ENCODE results near the gene GABRG3. TPM values are rescaled to one million over a fixed set of nuclear protein-coding genes. Genes with fewer than 3 reads are reported as not detected.

Gene GABRG3
- total and polyA plus RNA-seq, 9 of the 15 experiments (the other 6 are each of a cell fraction or from before 2014, with no cell fraction given): 4.0 to 15.1 (median 11.2) TPM

- no peak for TF ChIP-seq ATF3 (IDR thresholded peaks at IDR 0.05)
- TF ChIP-seq ATF3 (CRISPR knock-in tag; conservative IDR thresholded peaks at IDR 0.05): no peak
- no peak for TF ChIP-seq NCOA2 (IDR thresholded peaks at IDR 0.05; ENCODE audit: partially characterized antibody in 2 of 2)
- no peak for TF ChIP-seq FOXJ3 (CRISPR knock-in tag; IDR thresholded peaks at IDR 0.05)
- no peak for TF ChIP-seq SRSF1 (IDR thresholded peaks at IDR 0.05; ENCODE audit: low read depth, low read length)
- TF ChIP-seq ZBTB5 (IDR thresholded peaks at IDR 0.05): no peak
These were observed 387.9 kb downstream of the GABRG3 start (continued) for GRCh38 chr15:27358751-27359434.

GRCh38 chr15:27359586-27359985 lies 388.6 kb downstream of the GABRG3 start:
- FAIRE-seq (no peak), ATAC-seq (no peak), DNase-seq (ENCODE audit: extremely low read depth in 1 of 4, low spot score in 3 of 4) (no peak)
- Histone ChIP-seq H3K9me1 (ENCODE audit: control insufficient read depth, insufficient read depth, low read length) (no peaks in the 10 kb centered on the region), H2AFZ (ENCODE audit: low read depth, low read length) (no peak overlapping the region), H3K4me2 (ENCODE audit: insufficient read depth, low read length) (no peak overlapping the region), H3K9ac (ENCODE audit: insufficient read depth in 1 of 2, low read depth in 2 of 2, low read length in 2 of 2) (no peak overlapping the region), H3K27me3 (ENCODE audit: control insufficient read depth in 2 of 2, insufficient read depth in 2 of 2, low read length in 2 of 2) (no peaks in the 10 kb centered on the region), H3K36me3 (ENCODE audit: control insufficient read depth, insufficient read depth, low read length) (no peaks in the 10 kb centered on the region), H3K9me3 (replicated peaks; ENCODE audit: control insufficient read depth, insufficient read depth, low read depth, low read length) (no peaks in the 10 kb centered on the region), H3K79me2 (ENCODE audit: control insufficient read depth, insufficient read depth, low read length) (no peaks in the 10 kb centered on the region), H3K4me1 (replicated peaks in 1 of 2; ENCODE audit: control insufficient read depth in 2 of 2, insufficient read depth in 2 of 2, low read length in 2 of 2) (peaks cover 0 to 6% of the 10 kb centered on the region in 2 experiments; a peak in 2 of 5 replicates), H3K4me3 (no peak overlapping the region), H4K20me1 (replicated peaks; ENCODE audit: control insufficient read depth, insufficient read depth, low read length) (no peaks in the 10 kb centered on the region; the same call in 1 of the 2 replicates), H3K27ac (ENCODE audit: extremely low read depth, low read depth, low read length) (no peak overlapping the region)
- in situ Hi-C loops (cut with MboI): loop anchor here (5.0 to 10.0 kb wide), 2 partner anchors 305 to 467 kb away; no protein-coding TSS in a partner anchor
- CTCF ChIA-PET (ENCODE audit: low intra/inter-chr PET ratio): interaction anchor here (0.8 to 1.7 kb wide), 3 partner anchors 301 to 470 kb away, joined by 4 to 9 read pairs (median 7); no protein-coding TSS in a partner anchor
- no TSS peak for BruUV-seq (replicated peaks)
- POLR2A ChIA-PET: no interaction called here
- intact Hi-C loops (cut with micrococcal nuclease): loop anchor here (2.0 kb wide), 1 partner anchor 469 kb away; no protein-coding TSS in a partner anchor
- WGBS (ENCODE audit: insufficient coverage, low coverage, missing lambda C conversion rate): 49% methylated on average over 7 of the region's 7 CpGs
- TF ChIP-seq ERF (CRISPR knock-in tag; IDR thresholded peaks at IDR 0.05) (no peak), ZNF133 (CRISPR knock-in tag; IDR thresholded peaks at IDR 0.05) (no peak), TFAP4 (CRISPR knock-in tag; IDR thresholded peaks at IDR 0.05; ENCODE audit: borderline replicate concordance) (no peak), IRF9 (tag; IDR thresholded peaks at IDR 0.05) (no peak), MCM5 (IDR thresholded peaks at IDR 0.05; ENCODE audit: low read depth) (no peak), STAT6 (CRISPR knock-in tag; IDR thresholded peaks at IDR 0.05) (no peak), ZFP36 (IDR thresholded peaks at IDR 0.05; ENCODE audit: low read depth, low read length, partially characterized antibody) (no peak)

All from K562 (cell line).